Type B pancreatic cell (in vitro differentiated cells): ENCODE measurements around the gene RAB36. TPM values are rescaled to one million over a fixed set of nuclear protein-coding genes. Genes with fewer than 3 reads are reported as not detected.

ENCODE experiments used
- DNase-seq: peaks from one replicate; pipeline ENCODE4 v3.0.0; 2021; ENCODE audit warnings: mixed read lengths; ENCODE audit not compliant: unreplicated experiment; ENCODE audit errors: extremely low spot score
- H3K27ac Mint-ChIP-seq: 2 replicates; pipeline ENCODE4 v1.8.0; 2021; ENCODE audit warnings: mild to moderate bottlenecking, mixed read lengths
- H3K27me3 Mint-ChIP-seq: 2 replicates; pipeline ENCODE4 v1.8.0; 2021; ENCODE audit warnings: mixed read lengths
- H3K36me3 Mint-ChIP-seq: 2 replicates; pipeline ENCODE4 v1.8.0; 2021; ENCODE audit warnings: mixed read lengths
- H3K4me1 Mint-ChIP-seq: one replicate; pipeline ENCODE4 v1.8.0; 2021; ENCODE audit warnings: mixed read lengths; ENCODE audit not compliant: unreplicated experiment
- H3K4me3 Mint-ChIP-seq: 2 replicates; pipeline ENCODE4 v1.8.0; 2021; ENCODE audit warnings: mild to moderate bottlenecking, mixed read lengths
- H3K9me3 Mint-ChIP-seq: 2 replicates; pipeline ENCODE4 v1.8.0; 2021; ENCODE audit warnings: mixed read lengths
- long read RNA-seq: library from polyadenylated mRNA; unstranded; transcript quantifications from one replicate; pipeline ENCODE4 v2.0.0, GENCODE V29; 2020
- total RNA-seq: library from RNA; stranded (reverse); gene quantifications from 2 replicates; pipeline ENCODE4 v1.2.1, GENCODE V29; 2021; ENCODE audit warnings: low replicate concordance
- TF ChIP-seq, protein P1 (sequence below): fragments of 200-600 bp; sonication (generic); conservative IDR thresholded peaks from 2 replicates; pipeline ENCODE4 v1.5.0; 2021; ENCODE audit warnings: antibody characterized with exemption, mild to moderate bottlenecking

Gene RAB36
- total RNA-seq, result 6.8 and 18.4 TPM in 2 replicates
- long read RNA-seq, partial matches to known transcripts, result 0 of 1 reads
- long read RNA-seq, other reads (novel, unspliced or antisense), result 0 of 1 reads

DNA sequence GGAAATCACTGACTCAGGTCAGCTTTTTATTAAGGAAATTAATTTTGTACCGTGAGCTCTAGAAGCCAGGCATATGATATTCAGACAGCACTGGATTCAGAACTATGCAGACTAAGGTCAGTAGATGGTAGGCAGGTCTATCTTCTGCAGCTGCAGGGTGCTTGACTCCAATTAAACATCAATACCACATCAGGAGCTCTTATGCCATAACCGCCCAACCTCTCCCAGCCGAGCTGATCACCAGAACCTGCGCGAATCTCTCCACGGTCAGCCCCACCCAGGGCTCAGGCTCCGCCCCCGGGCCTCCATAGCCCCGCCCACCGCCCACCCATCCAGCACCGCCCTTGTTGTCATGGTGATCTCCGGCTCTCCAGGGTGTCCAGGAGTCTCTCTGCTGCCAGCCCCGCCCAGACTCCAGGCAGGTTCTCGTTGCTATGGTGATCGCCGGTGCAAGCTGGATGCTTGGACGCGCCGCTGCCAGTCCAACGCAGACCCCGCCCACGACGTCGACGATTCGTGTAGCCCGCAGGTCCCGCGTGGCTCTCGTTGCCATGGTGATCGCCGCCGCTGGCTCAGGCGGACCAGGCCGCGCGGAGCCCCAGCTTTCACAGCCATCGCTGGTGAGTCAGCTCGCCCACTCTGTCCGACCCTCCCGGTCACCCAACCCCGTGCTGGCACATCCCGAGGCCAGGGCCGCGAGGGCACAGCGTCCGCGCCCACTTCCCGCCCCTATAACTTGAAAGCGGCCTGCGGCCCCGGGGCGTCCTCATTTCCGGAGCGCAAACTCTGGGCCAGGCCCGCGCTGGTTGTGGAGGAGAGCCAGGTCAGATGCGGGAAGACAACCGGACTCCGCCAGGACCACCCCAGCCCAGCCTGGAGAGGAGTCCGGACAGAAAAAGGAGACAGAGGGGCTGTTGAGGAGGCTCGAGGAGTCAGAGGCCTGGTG lies at the start of gene RAB36:
Gene RAB36, plus strand, starts transcription at position 546 of the 946 bp plus-strand sequence. CDS start 1,140 bp downstream, outside the sequence.
- Mint-ChIP-seq H3K4me1 (peaks cover 39% of the 10 kb centered on the region), H3K36me3 (peaks cover 6% of the 10 kb centered on the region), H3K9me3 (no peaks in the 10 kb centered on the region), H3K27me3 (no peaks in the 10 kb centered on the region), H3K27ac (peak within 1 kb of the TSS; percentile 89), H3K4me3 (peak within 1 kb of the TSS; percentile 89)
- TF ChIP-seq, protein P1, sequence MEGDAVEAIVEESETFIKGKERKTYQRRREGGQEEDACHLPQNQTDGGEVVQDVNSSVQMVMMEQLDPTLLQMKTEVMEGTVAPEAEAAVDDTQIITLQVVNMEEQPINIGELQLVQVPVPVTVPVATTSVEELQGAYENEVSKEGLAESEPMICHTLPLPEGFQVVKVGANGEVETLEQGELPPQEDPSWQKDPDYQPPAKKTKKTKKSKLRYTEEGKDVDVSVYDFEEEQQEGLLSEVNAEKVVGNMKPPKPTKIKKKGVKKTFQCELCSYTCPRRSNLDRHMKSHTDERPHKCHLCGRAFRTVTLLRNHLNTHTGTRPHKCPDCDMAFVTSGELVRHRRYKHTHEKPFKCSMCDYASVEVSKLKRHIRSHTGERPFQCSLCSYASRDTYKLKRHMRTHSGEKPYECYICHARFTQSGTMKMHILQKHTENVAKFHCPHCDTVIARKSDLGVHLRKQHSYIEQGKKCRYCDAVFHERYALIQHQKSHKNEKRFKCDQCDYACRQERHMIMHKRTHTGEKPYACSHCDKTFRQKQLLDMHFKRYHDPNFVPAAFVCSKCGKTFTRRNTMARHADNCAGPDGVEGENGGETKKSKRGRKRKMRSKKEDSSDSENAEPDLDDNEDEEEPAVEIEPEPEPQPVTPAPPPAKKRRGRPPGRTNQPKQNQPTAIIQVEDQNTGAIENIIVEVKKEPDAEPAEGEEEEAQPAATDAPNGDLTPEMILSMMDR, result no peak
- DNase-seq, result peak; percentile 99

DNA sequence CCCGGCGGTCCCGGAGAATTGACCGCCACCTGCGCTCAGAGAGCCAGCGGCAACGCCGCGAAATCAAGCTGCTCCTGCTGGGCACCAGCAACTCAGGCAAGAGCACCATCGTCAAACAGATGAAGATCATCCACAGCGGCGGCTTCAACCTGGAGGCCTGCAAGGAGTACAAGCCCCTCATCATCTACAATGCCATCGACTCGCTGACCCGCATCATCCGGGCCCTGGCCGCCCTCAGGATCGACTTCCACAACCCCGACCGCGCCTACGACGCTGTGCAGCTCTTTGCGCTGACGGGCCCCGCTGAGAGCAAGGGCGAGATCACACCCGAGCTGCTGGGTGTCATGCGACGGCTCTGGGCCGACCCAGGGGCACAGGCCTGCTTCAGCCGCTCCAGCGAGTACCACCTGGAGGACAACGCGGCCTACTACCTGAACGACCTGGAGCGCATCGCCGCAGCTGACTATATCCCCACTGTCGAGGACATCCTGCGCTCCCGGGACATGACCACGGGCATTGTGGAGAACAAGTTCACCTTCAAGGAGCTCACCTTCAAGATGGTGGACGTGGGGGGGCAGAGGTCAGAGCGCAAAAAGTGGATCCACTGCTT lies 49.4 kb upstream of the RAB36 start:
- TF ChIP-seq, protein P1, result no peak
- H3K27me3 Mint-ChIP-seq, result no peaks in the 10 kb centered on the region
- H3K9me3 Mint-ChIP-seq, result no peaks in the 10 kb centered on the region
- no peak for DNase-seq
- no peaks in the 10 kb centered on the region for H3K4me1 Mint-ChIP-seq
- no peak overlapping the region for H3K27ac Mint-ChIP-seq
- no peak overlapping the region for H3K4me3 Mint-ChIP-seq
- no peaks in the 10 kb centered on the region for H3K36me3 Mint-ChIP-seq

- H3K4me3 Mint-ChIP-seq, result no peak overlapping the region
Observed at GRCh38 chr22:23097412-23098229, 47.7 kb upstream of the RAB36 start.

GRCh38 chr22:23098230-23098705 lies 47.0 kb upstream of the RAB36 start:
- Mint-ChIP-seq H3K36me3 (no peaks in the 10 kb centered on the region), H3K4me3 (no peak overlapping the region), H3K27ac (no peak overlapping the region), H3K4me1 (no peaks in the 10 kb centered on the region), H3K9me3 (no peaks in the 10 kb centered on the region), H3K27me3 (no peaks in the 10 kb centered on the region)
- TF ChIP-seq, protein P1, result no peak
- no peak for DNase-seq

More at GRCh38 chr22:23097412-23098229, 47.7 kb upstream of the RAB36 start:
- H3K27me3 Mint-ChIP-seq, result no peaks in the 10 kb centered on the region
- H3K36me3 Mint-ChIP-seq, result no peaks in the 10 kb centered on the region
- DNase-seq, result no peak
- H3K9me3 Mint-ChIP-seq, result no peaks in the 10 kb centered on the region
- H3K27ac Mint-ChIP-seq, result no peak overlapping the region
- H3K4me1 Mint-ChIP-seq, result no peaks in the 10 kb centered on the region
- TF ChIP-seq, protein P1, result no peak
